NCI-H774 (cell line): ENCODE measurements around the gene CD8B.
"Not testable (repeated sequence)": the region's sequence is repeated elsewhere in the genome, so short reads cannot be mapped to it uniquely, and the experiment has no call there.

ENCODE experiments used
- DNase-seq: peaks from one replicate; lab custom pipeline; 2025; lab: John Stamatoyannopoulos, UW

CD8B gene

DNA sequence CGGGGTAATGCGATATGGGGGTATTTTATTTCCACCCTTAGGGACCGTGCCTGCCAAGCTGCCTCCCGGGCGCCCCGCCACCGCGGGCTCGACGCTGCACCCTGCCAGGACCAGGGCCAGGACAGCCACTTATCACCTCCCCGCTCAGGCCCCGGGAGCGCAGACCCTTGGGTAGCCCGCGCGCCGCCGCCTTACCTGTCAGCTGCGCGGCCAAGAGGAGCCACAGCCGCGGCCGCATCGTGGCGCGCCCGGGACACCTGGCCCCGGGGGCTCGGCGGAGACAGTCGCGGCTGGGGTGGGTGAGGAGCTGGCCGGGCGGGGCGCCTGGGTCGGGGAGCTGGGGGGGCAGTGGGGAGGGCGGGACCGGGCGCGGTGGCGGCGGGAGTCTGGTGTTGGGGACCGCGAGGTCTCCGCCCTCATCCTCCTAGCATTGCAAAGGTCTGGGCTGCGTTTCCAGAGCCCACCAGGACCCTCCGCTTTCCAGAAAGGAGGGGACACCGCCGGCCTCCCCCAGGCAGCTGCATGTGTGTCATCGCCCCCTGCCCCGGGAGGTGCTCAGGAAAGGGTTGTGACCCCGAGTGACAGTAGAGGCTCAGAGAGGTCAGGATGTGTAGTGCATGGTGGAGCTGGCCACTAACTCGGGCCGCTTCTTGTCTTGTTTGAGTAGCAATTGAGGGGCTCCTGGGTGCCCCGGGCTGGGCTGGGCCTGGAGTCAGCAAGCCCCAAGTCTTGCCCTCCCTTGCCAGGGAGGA lies at the start of gene CD8B:
TSS of gene CD8B (minus strand) at position 259 of the 752 bp plus-strand sequence. CDS start at position 238, 21 bp downstream.
- DNase-seq = not testable (repeated sequence)

- not testable (repeated sequence) for DNase-seq
These were observed 44.2 kb upstream of the CD8B start for GRCh38 chr2:86905868-86906267.

- not testable (repeated sequence) for DNase-seq
These were observed 39.0 kb upstream of the CD8B start for GRCh38 chr2:86900687-86901086.

DNA sequence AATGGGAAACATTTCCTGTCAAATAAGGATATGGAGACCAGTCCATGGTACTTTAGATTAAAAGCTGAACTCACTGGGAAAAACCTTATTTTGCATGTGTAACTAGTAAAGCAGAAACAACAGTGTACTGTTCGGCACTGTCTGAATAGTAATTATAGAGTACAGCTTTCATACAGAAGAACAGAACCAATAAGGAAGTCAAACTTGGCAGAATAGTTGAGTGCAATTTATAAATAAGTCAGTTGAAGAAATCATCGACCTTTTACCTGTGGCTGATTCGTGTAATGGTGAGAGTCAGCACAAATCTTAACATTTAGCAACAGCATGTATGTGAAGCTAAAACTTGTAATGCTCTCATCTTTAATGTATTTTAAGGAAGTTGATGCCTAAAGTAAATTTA lies 24.3 kb upstream of the CD8B start:
- not testable (repeated sequence) for DNase-seq

- DNase-seq = not testable (repeated sequence)
These were observed 21.2 kb upstream of the CD8B start for GRCh38 chr2:86882865-86883264.

- DNase-seq = not testable (repeated sequence)
These were observed 20.5 kb upstream of the CD8B start for GRCh38 chr2:86882118-86882665.

DNA sequence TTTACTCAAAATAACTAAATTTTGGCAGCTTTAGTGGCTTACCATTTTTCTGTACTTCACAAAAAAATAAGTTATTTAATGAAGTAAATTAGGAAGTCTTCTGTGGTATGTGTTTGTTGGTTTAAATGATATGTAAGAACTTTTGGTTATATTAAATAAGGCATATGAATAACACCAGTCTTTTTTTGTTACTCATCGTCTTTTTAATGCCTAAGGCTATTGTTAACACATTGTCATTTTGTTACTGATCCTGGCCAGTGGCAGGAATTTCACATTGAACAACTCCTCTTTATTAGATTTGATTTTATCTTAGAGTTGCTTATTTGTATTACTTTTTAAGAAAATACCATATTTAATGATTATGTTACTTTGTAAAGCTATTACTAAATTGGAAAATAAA lies 17.3 kb upstream of the CD8B start:
- DNase-seq = not testable (repeated sequence)

DNA sequence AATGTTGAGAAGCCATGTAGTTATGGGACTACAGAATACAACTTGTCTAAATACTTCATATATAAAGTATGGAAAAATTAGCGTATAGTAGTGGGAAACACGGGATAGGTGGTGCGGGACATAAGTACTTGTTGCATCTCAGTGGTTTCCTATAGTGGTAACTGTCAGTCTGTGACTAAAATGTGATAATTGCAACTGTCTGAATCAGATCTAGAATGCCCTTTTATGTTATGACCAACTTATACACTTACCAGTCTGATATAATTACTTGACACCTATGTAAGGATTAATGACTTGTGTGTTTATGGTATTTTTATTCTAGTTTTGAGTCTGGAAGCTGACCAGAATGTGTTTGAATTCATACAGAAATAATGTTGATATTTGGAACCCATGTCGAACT lies 9.3 kb upstream of the CD8B start:
- not testable (repeated sequence) for DNase-seq

DNA sequence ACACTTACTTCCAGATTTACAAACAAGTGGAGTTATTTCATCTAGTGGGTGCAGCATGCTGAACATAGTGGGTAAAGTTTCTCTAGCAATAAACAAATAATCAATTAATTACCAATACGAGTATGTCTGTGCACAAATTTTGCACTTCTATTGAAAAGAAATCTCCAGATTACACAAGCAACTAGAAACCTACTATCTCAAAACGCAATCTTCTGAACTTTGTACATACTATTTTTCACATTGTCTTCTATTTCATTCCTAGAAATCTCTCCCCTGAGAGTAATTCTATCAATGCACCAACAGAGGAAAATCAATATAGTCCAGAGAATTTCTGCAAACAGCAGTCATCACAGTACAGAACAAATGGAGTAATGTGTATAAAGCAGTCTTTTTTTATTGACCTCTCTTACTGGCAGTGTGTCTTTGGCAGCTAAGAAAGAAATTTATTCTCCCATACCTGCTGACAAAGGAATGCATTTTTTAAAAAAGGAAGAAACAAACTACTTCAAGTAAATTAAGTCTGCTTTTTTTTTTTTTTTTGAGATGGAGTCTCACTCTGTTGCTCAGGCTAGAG lies 7.3 kb upstream of the CD8B start:
- not testable (repeated sequence) for DNase-seq

- not testable (repeated sequence) for DNase-seq
These were observed 656 bp upstream of the CD8B start for GRCh38 chr2:86862380-86862703.

GRCh38 chr2:86861175-86861574 lies 511 bp downstream of the CD8B start:
- not testable (repeated sequence) for DNase-seq

DNA sequence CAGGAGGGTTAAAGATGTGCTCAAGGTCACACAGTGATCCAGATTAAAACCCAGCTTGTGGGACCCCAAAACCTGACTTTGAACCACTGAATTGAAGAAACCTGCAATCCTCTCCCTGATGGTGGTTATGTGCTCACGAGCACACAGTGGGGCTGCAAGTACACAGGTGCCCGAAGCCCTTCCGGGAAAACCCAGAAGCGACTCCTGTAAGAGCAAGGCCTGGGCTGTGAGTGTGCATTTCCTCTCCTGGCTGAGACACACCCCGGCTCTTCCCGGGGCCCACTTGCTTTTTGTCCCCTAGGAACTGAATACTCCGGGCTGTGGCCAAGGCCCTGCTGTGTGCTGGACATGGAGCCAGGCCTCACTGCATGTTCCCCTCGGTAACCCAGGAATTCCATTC lies 1.1 kb downstream of the CD8B start:
- not testable (repeated sequence) for DNase-seq

DNA sequence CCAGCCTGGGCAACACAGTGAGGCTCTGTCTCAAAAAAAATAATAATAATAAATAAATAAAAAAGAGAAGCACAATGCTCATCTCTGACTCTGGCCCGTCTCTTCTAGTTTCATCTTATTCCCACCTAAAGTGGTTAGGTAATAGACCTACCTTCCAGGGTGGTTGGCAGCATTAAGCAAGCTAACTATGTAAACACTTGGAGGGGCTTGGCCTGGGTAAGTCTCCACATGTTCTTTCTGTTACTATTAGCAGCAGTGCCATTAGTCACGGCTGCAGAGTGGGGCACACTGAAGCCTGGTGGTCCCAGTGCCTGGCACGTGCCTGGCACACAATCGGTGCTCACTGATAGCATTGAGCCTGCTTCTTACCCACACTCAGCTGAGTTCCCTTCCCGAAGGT lies 4.0 kb downstream of the CD8B start:
- DNase-seq = not testable (repeated sequence)

DNA sequence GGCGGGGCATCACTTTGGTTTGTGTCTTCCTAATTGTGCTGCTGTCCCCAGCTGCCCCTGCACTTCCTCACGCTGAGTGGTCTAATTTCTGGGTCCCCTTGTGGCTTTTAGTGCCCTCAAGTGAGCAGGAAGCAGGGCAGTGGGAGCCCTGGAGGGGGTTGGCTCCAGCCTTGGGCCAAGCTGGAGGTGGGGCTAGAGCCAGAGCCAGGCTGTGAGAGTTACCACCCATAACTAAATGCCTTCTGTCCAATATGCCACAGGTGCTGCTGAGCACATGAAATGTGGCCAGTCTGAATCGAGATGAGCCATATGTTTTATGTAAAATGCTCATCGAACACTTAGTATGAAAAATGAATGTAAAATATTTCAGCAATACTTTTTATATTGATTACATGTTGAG lies 5.2 kb downstream of the CD8B start:
- DNase-seq = not testable (repeated sequence)

DNA sequence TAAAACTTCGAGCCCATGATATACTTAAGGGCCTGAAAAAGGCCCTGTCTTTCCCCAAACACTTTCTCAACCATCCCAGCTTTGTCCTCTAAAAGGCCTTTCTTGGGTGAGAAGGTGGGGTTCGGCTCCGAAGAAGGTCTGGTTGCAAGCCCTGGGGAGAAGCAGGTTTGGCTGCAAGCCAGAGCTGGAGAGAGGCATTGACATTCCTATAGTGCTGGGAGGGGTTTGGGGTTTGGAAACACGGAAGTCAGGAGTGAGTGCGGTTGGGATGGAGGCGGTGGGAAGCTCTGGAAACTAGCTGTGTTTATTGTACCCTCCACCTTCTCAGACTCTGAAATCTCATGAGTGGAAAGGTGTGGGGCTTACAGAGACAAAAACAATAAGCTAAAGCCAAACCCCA lies 5.7 kb downstream of the CD8B start:
- not testable (repeated sequence) for DNase-seq

GRCh38 chr2:86851581-86851980 lies 10.1 kb downstream of the CD8B start:
- not testable (repeated sequence) for DNase-seq

DNA sequence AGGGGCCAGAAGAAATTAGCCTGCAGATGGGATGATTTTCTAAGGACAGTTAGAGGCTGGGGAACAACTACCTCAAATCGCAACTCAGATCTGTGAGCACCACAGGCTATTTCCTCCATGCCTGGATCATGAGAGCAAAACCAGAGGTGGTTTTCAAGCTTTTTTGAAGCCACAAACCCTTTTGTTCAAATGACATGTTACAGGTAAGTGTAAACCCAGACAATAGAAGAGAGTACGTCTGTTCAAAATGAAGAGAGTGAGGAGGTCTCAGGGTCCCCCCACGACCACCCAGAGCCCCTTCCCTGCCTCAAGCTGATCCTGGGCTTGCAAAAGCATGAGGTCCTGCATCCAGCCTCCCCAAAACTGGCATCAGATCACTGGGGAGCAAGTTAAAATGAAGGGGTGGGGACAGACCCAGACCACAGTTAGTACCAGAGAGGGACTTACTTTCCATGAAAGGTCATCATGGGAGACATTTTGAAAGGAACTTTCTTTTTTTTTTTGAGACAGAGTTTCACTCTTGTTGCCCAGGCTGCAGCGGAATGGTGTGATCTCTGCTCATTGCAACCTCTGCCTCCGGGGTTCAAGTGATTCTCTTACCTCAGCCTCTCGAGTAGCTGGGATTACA lies 19.0 kb downstream of the CD8B start:
- DNase-seq = not testable (repeated sequence)

- not testable (repeated sequence) for DNase-seq
These were observed 20.4 kb downstream of the CD8B start for GRCh38 chr2:86841330-86841729.

DNA sequence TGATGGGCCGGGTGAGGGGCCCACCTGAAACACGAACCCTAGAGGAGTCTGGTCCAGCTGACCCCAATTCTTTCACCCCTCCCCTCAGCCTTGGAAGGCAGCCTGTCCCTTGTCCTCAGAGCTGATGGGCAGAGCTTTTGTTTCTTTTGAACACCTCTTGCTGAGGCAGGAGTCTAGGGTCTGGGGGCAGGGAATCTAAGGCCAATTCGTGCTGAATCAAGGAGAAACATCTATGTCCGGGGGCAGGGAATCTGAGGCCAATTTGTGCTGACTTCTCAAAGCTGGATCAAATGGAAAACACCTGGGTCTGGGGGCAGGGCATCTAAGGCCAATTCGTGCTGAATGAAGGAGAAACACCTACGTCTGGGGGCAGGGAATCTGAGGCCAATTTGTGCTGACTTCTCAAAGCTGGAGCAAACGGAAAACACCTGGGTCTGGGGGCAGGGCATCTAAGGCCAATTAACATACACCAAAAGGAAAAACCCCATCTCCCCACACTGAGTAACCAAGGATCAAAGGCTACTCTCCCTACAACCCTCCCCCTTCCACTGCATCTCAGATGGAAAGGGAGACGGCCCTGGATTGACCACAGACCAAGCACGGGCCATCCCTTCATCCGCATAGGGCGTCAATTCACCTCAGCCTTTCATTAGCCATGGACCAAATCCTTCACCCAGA lies 21.7 kb downstream of the CD8B start:
- DNase-seq = not testable (repeated sequence)

DNA sequence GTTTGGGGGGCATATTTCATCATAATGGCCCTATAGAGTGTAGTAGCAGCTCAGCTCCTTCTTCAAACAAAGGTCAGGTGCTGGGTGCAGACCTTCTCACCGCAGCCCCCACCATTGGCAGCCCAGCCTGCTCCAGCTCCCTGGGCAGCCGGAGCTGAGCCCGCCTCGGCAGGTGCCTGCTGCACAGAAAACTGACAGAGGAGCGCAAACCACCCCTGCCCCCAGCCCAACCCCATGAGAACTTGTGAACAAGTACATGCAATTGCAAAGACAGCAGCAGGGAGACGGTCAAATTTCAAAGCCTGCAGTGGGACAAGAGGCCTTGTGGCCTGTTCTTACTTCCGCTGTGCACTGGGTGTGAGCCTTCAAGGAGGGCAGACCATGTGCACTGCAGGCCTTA lies 22.2 kb downstream of the CD8B start:
- DNase-seq = not testable (repeated sequence)

DNA sequence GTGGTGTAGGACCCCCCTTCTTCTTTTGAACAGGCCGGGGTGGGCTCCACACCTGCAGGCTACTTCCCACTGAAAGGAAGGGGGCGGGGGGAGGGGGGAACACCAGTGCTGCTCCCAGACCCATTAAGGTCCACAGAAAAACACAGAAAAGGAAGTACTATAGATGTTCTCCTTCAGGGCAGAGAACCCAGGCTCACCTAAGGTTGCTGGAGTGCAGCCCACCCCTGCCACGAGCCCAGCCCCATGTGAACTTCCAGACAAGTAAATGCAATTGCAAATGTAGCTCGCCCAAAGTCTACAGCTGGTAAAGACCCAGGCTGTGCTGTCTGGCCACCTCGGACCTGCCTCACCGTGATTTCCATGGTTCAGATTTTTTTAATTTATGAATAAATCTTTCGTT lies 24.0 kb downstream of the CD8B start:
- DNase-seq = not testable (repeated sequence)
